Liver (tissue), 9 donors: ENCODE measurements around the gene MRPL3. TPM values are rescaled to one million over a fixed set of nuclear protein-coding genes. Genes with fewer than 3 reads are reported as not detected.

ENCODE experiments used
- DNase-seq: peaks from one replicate; pipeline ENCODE4 v3.0.0-alpha.2; 2017; ENCODE audit warnings: low spot score
- H3K27ac ChIP-seq, 2 donors: one replicate each; pipeline ENCODE4 v1.7.0; 2013; ENCODE audit warnings: inconsistent platforms in 2 of 2, low read length in 2 of 2, control low read depth in 1 of 2, low read depth in 1 of 2, mild to moderate bottlenecking in 1 of 2
- H3K27me3 ChIP-seq, 4 donors: one replicate each; pipeline versions ENCODE4 v1.6.1 to v1.7.0; 2013; ENCODE audit warnings: low read length in 3 of 4, inconsistent platforms in 1 of 4, mild to moderate bottlenecking in 1 of 4, moderate library complexity in 1 of 4; ENCODE audit not compliant: control insufficient read depth in 4 of 4, insufficient read depth in 4 of 4
- H3K36me3 ChIP-seq, 4 donors: one replicate each; pipeline versions ENCODE4 v1.6.1 to v1.7.0; 2013; ENCODE audit warnings: low read length in 3 of 4, mild to moderate bottlenecking in 3 of 4, low read depth in 1 of 4, moderate library complexity in 1 of 4; ENCODE audit not compliant: control insufficient read depth in 4 of 4, insufficient read depth in 3 of 4
- H3K4me1 ChIP-seq, 4 donors: one replicate each; pipeline versions ENCODE4 v1.6.1 to v1.7.0; 2013; ENCODE audit warnings: low read length in 3 of 4, mild to moderate bottlenecking in 3 of 4, moderate library complexity in 1 of 4; ENCODE audit not compliant: control insufficient read depth in 4 of 4, insufficient read depth in 4 of 4
- H3K4me3 ChIP-seq, 3 donors: one replicate each; pipeline versions ENCODE4 v1.6.1 to v1.7.0; 2013; ENCODE audit warnings: low read length in 3 of 3, control low read depth in 1 of 3, low read depth in 1 of 3, mild to moderate bottlenecking in 1 of 3
- H3K9ac ChIP-seq, 2 donors: one replicate each; pipeline ENCODE4 v1.7.0; 2013; ENCODE audit warnings: low read length in 2 of 2, mild to moderate bottlenecking in 2 of 2, moderate library complexity in 2 of 2, control low read depth in 1 of 2, low read depth in 1 of 2
- H3K9me3 ChIP-seq, 4 donors: one replicate each; pipeline versions ENCODE4 v1.6.1 to v1.7.0; 2013; ENCODE audit warnings: low read length in 3 of 4; ENCODE audit not compliant: control insufficient read depth in 4 of 4
- ATF3 ChIP-seq: IDR thresholded peaks from 2 replicates; pipeline ENCODE4 v1.6.1; 2016; ENCODE audit warnings: antibody characterized with exemption
- EGR1 ChIP-seq, 2 donors: IDR thresholded peaks; 2 replicates each; pipeline ENCODE4 v1.6.1; 2016 to 2018; ENCODE audit warnings: antibody characterized with exemption in 2 of 2, low read depth in 2 of 2
- FOXA2 ChIP-seq: IDR thresholded peaks from 2 replicates; pipeline ENCODE4 v1.6.1; 2016; ENCODE audit warnings: antibody characterized with exemption
- GABPA ChIP-seq, 2 donors: IDR thresholded peaks in 1 of 2; conservative IDR thresholded peaks in 1 of 2; 2 replicates each; pipeline ENCODE4 v1.6.1; 2016; ENCODE audit warnings: antibody characterized with exemption in 2 of 2, mild to moderate bottlenecking in 1 of 2, moderate library complexity in 1 of 2
- HNF4A ChIP-seq, 2 donors: conservative IDR thresholded peaks; 2 replicates each; pipeline ENCODE4 v1.6.1; 2016; ENCODE audit warnings: antibody characterized with exemption in 2 of 2, mild to moderate bottlenecking in 2 of 2
- JUND ChIP-seq, 2 donors: IDR thresholded peaks; 2 replicates each; pipeline ENCODE4 v1.6.1; 2016; ENCODE audit warnings: antibody characterized with exemption in 2 of 2
- NR2F2 ChIP-seq: IDR thresholded peaks from 2 replicates; pipeline ENCODE4 v1.6.1; 2016; ENCODE audit warnings: antibody characterized with exemption
- RAD21 ChIP-seq, 2 donors: IDR thresholded peaks; 2 replicates each; pipeline ENCODE4 v1.6.1; 2016; ENCODE audit warnings: antibody characterized with exemption in 2 of 2, mild to moderate bottlenecking in 2 of 2
- RXRA ChIP-seq, 2 donors: IDR thresholded peaks; 2 replicates each; pipeline ENCODE4 v1.6.1; 2017 to 2018; ENCODE audit warnings: antibody characterized with exemption in 2 of 2, mild to moderate bottlenecking in 1 of 2
- SP1 ChIP-seq: IDR thresholded peaks from 2 replicates; pipeline ENCODE4 v1.6.1; 2018; ENCODE audit warnings: antibody characterized with exemption, mild to moderate bottlenecking
- TAF1 ChIP-seq: conservative IDR thresholded peaks from 2 replicates; pipeline ENCODE4 v1.6.1; 2016; ENCODE audit warnings: antibody characterized with exemption, mild to moderate bottlenecking
- YY1 ChIP-seq: IDR thresholded peaks from 2 replicates; pipeline ENCODE4 v1.6.1; 2016; ENCODE audit warnings: antibody characterized with exemption, mild to moderate bottlenecking
- WGBS: extraction: QIAGEN DNeasy Blood & Tissue Kit; methylation state at CpG from one replicate; pipeline ENCODE4 v1.1.7; 2013; 5-methylcytosine and 5-hydroxymethylcytosine counted together
- polyA plus RNA-seq, 2 donors: library from polyadenylated mRNA; stranded (reverse) in 1 of 2; unstranded in 1 of 2; fragments of 200-250 nt in 1 of 2; fragments of >200 nt in 1 of 2; fragmentation: Nextera tagmentation in 1 of 2; extraction: Ambion mirVana in 1 of 2; gene quantifications; one replicate each; pipeline versions ENCODE4 v1.2.1 to v1.2.3, GENCODE V29; 2013 to 2015
- total RNA-seq, 2 donors: library from RNA; depleted of rRNA; stranded (reverse); fragments of >200 nt; gene quantifications; one replicate each; pipeline ENCODE4 v1.2.3, GENCODE V29; 2014
- TF ChIP-seq, protein P1 (sequence below): fragments of 150-350 bp; IDR thresholded peaks from 2 replicates; pipeline ENCODE4 v1.5.1; 2017; ENCODE audit warnings: improper control_type of control experiment, low read depth, low read length; ENCODE audit not compliant: missing input control
- TF ChIP-seq, protein P2 (sequence below): IDR thresholded peaks from 2 replicates; pipeline ENCODE4 v1.6.1; 2016; ENCODE audit warnings: antibody characterized with exemption, mild to moderate bottlenecking
- TF ChIP-seq, protein P3 (sequence below): IDR thresholded peaks from 2 replicates; pipeline ENCODE4 v1.6.1; 2016; ENCODE audit warnings: antibody characterized with exemption
- TF ChIP-seq, protein P4 (sequence below): IDR thresholded peaks from 2 replicates; pipeline ENCODE4 v1.6.1; 2016; ENCODE audit warnings: antibody characterized with exemption
- donor health status: healthy.
- donor health status: healthy.
- donor health status: healthy.
- donor health status: healthy.
- donor health status: healthy.

MRPL3 gene
- total and polyA plus RNA-seq, 4 donors = 35.7 to 52.9 (median 47.6) TPM

- Histone ChIP-seq H3K36me3 (no peaks in the 10 kb centered on the region), H3K9me3 (no peaks in the 10 kb centered on the region), H3K9ac (no peak overlapping the region), H3K27ac (no peak overlapping the region), H3K27me3 (no peaks in the 10 kb centered on the region), H3K4me3 (no peak overlapping the region), H3K4me1 (peaks cover 0 to 2% (median 0%) of the 10 kb centered on the region in 4 donors)
- TF ChIP-seq YY1 (no peak), HNF4A (conservative IDR thresholded peaks at IDR 0.05) (peak; percentile 31 to 46), RAD21 (IDR thresholded peaks at IDR 0.05) (no peak)
- no peak for DNase-seq
Measured at GRCh38 chr3:131532645-131533044, 29.9 kb upstream of the MRPL3 start.

DNA sequence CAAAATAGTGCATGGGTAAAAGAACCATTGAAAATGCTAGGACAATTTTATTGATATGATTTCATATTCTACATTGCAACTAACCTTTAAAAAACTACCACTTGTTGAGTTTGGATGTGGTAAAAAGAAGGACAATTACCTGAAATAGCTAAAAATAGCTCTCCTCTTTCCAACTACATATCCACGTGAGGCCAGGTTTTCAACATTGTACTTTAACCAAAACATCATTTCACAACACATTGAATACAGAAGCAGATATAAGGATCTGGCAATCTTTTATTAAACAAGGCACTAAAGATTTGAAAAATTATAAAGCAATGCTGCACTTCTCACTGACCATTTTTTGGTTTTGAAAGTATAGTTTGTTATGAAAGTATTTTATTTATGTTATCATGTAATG lies 28.1 kb upstream of the MRPL3 start:
- no peak overlapping the region for H3K27ac ChIP-seq
- DNase-seq = no peak
- WGBS = 32% methylated on average over 1 of the region's 1 CpG
- no peak overlapping the region for H3K4me3 ChIP-seq
- no peaks in the 10 kb centered on the region for H3K36me3 ChIP-seq
- TF ChIP-seq HNF4A (conservative IDR thresholded peaks at IDR 0.05) (peak; percentile 52 to 67), ATF3 (no peak), YY1 (no peak)
- TF ChIP-seq, protein P1, sequence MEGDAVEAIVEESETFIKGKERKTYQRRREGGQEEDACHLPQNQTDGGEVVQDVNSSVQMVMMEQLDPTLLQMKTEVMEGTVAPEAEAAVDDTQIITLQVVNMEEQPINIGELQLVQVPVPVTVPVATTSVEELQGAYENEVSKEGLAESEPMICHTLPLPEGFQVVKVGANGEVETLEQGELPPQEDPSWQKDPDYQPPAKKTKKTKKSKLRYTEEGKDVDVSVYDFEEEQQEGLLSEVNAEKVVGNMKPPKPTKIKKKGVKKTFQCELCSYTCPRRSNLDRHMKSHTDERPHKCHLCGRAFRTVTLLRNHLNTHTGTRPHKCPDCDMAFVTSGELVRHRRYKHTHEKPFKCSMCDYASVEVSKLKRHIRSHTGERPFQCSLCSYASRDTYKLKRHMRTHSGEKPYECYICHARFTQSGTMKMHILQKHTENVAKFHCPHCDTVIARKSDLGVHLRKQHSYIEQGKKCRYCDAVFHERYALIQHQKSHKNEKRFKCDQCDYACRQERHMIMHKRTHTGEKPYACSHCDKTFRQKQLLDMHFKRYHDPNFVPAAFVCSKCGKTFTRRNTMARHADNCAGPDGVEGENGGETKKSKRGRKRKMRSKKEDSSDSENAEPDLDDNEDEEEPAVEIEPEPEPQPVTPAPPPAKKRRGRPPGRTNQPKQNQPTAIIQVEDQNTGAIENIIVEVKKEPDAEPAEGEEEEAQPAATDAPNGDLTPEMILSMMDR = no peak
- TF ChIP-seq, protein P2, sequence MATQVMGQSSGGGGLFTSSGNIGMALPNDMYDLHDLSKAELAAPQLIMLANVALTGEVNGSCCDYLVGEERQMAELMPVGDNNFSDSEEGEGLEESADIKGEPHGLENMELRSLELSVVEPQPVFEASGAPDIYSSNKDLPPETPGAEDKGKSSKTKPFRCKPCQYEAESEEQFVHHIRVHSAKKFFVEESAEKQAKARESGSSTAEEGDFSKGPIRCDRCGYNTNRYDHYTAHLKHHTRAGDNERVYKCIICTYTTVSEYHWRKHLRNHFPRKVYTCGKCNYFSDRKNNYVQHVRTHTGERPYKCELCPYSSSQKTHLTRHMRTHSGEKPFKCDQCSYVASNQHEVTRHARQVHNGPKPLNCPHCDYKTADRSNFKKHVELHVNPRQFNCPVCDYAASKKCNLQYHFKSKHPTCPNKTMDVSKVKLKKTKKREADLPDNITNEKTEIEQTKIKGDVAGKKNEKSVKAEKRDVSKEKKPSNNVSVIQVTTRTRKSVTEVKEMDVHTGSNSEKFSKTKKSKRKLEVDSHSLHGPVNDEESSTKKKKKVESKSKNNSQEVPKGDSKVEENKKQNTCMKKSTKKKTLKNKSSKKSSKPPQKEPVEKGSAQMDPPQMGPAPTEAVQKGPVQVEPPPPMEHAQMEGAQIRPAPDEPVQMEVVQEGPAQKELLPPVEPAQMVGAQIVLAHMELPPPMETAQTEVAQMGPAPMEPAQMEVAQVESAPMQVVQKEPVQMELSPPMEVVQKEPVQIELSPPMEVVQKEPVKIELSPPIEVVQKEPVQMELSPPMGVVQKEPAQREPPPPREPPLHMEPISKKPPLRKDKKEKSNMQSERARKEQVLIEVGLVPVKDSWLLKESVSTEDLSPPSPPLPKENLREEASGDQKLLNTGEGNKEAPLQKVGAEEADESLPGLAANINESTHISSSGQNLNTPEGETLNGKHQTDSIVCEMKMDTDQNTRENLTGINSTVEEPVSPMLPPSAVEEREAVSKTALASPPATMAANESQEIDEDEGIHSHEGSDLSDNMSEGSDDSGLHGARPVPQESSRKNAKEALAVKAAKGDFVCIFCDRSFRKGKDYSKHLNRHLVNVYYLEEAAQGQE = no peak
- TF ChIP-seq, protein P3, sequence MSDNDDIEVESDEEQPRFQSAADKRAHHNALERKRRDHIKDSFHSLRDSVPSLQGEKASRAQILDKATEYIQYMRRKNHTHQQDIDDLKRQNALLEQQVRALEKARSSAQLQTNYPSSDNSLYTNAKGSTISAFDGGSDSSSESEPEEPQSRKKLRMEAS = peak; percentile 27
- peaks cover 0 to 2% (median 0%) of the 10 kb centered on the region in 4 donors for H3K27me3 ChIP-seq
- peaks cover 0 to 5% (median 0%) of the 10 kb centered on the region in 4 donors for H3K4me1 ChIP-seq
- no peak overlapping the region for H3K9ac ChIP-seq
- no peaks in the 10 kb centered on the region for H3K9me3 ChIP-seq

DNA sequence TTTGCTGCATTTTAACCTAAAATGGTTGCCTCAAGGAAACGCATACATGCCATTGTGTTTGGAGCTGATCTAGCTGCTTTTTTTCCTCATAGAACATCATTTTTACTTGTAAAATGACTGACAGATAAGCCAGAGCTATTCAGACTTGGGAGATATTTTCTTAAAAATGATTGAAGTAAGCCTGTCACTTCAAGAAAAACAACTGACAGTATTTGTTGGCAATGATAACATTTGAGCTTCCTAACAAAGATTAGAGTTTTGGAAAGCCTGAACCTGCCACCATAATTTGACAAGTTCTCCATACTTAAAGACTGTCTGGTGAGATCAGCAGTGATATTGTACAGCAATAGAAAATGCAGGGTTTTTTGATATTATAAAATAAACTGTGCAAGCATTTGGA lies 27.6 kb upstream of the MRPL3 start:
- Histone ChIP-seq H3K9me3 (no peaks in the 10 kb centered on the region), H3K9ac (no peak overlapping the region), H3K4me3 (no peak overlapping the region), H3K27me3 (peaks cover 0 to 2% (median 0%) of the 10 kb centered on the region in 4 donors), H3K4me1 (peaks cover 0 to 5% (median 0%) of the 10 kb centered on the region in 4 donors), H3K27ac (no peak overlapping the region), H3K36me3 (no peaks in the 10 kb centered on the region)
- WGBS = 77% methylated on average over 1 of the region's 1 CpG
- DNase-seq = no peak
- TF ChIP-seq FOXA2 (no peak), NR2F2 (no peak), SP1 (no peak), YY1 (no peak), RXRA (IDR thresholded peaks at IDR 0.05) (no peak), JUND (IDR thresholded peaks at IDR 0.05) (no peak), GABPA (IDR thresholded peaks at IDR 0.05 in 1 of 2, conservative IDR thresholded peaks at IDR 0.05 in 1 of 2) (no peak), TAF1 (no peak), ATF3 (no peak), RAD21 (IDR thresholded peaks at IDR 0.05) (no peak), HNF4A (conservative IDR thresholded peaks at IDR 0.05) (no peak), EGR1 (IDR thresholded peaks at IDR 0.05; ENCODE audit: low read depth in 2 of 2) (no peak)
- TF ChIP-seq, protein P2 = no peak
- TF ChIP-seq, protein P4, sequence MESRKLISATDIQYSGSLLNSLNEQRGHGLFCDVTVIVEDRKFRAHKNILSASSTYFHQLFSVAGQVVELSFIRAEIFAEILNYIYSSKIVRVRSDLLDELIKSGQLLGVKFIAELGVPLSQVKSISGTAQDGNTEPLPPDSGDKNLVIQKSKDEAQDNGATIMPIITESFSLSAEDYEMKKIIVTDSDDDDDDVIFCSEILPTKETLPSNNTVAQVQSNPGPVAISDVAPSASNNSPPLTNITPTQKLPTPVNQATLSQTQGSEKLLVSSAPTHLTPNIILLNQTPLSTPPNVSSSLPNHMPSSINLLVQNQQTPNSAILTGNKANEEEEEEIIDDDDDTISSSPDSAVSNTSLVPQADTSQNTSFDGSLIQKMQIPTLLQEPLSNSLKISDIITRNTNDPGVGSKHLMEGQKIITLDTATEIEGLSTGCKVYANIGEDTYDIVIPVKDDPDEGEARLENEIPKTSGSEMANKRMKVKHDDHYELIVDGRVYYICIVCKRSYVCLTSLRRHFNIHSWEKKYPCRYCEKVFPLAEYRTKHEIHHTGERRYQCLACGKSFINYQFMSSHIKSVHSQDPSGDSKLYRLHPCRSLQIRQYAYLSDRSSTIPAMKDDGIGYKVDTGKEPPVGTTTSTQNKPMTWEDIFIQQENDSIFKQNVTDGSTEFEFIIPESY = no peak
